Smooth muscle cell of the brain vasculature (primary cell): ENCODE measurements around the gene RBX1.
"Not testable (repeated sequence)": the region's sequence is repeated elsewhere in the genome, so short reads cannot be mapped to it uniquely, and the experiment has no call there.

Experiments used
- DNase-seq: peaks from one replicate; pipeline ENCODE4 v3.0.0-alpha.2; 2012; ENCODE audit warnings: low read depth, low spot score

RBX1 gene

DNA sequence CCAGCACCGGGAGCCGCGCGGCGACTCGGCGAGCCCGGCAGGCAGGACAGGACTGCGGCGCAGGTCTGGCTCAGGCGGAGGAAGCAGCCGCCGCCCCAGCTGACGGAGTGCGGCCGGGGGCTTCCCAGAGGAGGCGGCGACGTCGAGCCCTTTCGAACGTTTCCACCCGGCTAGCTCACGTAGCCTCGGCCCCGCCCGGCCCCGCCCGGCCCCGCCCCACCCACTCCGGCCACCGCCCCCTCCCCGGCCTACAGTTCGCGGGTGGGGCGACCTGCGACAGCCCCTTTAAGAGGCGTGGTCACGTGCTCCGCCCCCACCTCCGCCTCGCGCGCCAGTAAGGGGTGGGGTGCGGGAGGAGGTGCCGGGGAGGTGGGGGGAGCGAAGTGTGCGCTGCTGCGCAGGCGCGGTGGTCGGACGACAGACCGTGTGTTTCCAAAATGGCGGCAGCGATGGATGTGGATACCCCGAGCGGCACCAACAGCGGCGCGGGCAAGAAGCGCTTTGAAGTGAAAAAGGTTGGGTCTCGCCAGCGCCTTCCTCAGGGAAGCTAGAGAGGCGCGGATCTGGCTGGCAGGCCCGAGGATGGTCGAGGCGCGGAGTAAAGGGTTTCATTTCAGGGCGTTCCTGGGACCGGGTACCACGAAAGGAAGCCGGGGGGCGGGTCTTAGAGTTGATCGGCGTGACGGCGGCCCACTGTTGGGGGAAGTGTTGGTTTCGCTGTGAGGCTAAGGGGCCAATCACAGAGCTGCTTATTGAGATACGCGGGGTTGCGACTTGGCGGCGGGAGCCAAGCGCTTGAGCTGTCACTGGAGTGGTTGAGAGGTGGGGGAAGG lies at the start of gene RBX1:
Gene RBX1, plus strand, starts transcription at position 417 of the 833 bp plus-strand sequence. Its CDS starts 21 bp downstream, at position 438.
- peak; percentile 96 for DNase-seq

DNA sequence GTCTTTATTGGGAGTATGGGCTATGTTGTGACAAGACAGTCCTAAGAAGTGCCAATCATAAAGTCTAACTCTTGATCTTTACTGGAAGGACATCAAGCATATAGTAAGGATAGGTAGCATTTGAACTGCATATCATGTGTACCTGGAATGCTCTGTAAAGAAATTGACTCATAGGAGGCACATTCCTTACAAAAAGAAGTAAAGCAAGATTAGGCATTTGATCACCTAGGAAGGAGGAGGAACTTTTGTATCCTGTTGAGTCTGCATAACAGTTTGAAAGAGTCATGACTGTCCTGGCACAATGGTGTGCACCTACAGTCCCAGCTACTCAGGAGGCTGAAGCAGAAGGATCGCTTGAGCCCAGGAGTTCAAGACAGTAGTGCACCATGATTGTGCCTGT lies 47.1 kb upstream of the RBX1 start:
- DNase-seq, result no peak

DNA sequence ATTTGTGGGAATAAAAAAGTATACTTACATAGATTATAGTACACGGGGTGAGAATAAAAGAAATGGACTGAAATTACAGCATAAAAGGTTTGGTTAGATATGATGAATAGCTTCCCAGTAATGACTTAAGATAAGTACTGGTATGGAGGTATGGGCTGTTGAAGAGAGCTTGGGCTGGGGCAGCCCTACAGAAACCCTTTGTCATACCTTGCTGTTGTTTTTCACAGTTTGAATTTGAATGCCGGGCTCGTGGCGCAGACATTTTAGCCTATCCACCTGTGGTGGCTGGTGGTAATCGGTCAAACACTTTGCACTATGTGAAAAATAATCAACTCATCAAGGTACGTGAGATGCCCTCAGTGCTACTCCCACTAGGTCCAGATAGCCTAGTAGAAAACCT lies 42.3 kb upstream of the RBX1 start:
- no peak for DNase-seq

DNA sequence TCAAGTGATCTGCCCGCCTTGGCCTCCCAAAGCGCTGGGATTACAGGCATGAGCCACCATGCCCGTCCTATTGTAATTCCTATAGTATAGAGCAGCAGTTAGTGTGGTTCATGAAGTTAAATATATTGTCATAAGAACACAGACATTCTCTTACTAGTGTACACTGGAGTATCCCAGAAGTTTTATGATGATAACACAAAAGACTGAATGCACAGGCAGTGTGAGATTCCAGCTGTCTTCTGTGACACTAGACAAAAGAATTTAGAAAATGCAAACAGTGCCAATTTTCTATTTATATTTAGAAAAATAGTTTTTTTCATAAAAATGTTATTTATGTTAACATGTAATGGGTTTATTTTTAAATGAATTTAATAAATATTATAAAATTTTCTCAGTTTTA lies 39.4 kb upstream of the RBX1 start:
- DNase-seq, result no peak

DNA sequence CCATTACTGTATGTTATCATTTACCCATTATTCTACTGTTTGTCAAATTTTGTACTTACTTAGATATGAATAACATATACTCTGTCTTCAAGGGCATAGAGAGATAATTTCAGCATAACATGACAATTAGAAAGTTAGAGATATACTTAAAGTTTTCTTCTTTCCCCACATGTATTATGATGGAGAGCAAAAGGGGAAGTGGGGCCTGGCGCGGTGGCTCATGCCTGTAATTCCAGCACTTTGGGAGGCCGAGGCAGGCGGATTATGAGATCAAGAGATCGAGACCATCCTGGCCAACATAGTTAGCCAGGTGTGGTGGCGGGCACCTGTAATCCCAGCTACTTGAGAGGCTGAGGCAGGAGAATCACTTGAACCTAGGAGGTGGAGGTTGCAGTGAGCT lies 38.2 kb upstream of the RBX1 start:
- not testable (repeated sequence) for DNase-seq

DNA sequence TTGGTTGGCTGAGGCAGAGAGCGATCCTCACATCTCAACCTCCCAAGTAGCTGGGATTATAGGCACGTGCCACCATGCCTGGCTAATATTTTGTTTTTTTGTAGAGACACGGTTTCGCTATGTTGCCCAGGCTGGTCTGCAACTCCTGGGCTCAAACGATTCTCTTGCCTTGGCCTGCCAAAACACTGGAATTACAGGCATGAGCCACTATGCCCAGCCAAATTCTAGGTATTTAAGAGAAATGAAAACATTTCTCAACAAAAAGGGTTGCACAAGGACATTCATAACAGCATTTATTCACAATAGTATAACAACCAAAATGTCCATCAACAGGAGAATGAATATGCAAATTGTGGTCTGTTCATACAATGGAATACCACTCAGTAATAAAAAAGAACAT lies 31.7 kb upstream of the RBX1 start:
- no peak for DNase-seq

DNA sequence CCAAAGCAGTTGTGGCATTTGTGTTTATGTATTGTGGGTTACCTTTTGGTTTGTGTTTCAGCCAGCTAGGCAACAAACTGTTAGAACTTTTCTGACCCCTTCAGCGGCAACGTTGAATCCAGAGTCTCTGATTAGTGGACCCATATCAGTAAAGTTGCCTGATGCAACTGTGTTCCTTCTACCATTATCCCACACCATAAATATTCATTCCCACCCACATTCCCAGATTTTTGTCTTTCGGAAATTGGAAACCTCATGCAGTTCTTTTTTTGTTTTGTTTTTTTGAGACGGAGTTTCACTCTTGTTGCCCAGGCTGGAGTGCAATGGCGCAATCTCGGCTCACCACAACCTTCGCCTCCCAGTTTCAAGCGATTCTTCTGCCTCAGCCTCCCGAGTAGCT lies 30.7 kb upstream of the RBX1 start:
- DNase-seq, result no peak

DNA sequence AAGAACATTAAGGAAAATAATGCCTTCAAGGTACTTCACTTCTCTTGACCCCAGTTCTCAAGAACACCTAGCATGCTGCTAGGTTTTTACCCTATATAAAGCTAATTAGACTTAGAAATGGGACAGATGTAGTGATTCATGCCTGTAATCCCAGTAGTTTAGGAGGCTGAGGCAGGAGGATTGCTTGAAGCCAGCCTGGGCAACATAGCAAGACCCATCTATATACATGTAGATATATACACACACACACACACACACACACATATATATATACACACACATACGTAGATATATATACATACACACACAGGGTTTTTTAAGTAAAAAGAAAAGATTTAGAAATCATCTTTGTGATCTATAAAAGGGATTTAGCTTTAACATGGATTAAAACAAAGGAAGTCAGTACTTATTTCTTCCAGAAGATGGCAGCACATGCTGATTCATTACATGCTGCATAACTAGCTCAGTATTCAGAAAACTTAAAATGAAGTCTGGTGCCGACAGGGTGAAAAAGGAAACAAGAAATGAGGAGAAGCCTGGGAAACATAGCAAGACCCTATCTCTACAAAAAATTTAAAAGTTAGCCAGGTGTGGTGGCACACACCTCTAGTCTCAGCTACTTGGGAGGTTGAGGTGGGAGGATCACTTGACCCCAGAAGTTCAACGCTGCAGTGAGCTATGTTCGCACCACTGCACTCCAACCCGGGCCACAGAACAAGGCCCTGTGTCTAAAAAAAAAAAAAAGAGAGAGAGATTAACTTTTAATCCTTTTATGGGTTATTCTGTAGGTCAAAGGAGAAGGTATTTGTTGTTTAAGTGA lies 28.5 kb upstream of the RBX1 start:
- DNase-seq, result peak; percentile 52

DNA sequence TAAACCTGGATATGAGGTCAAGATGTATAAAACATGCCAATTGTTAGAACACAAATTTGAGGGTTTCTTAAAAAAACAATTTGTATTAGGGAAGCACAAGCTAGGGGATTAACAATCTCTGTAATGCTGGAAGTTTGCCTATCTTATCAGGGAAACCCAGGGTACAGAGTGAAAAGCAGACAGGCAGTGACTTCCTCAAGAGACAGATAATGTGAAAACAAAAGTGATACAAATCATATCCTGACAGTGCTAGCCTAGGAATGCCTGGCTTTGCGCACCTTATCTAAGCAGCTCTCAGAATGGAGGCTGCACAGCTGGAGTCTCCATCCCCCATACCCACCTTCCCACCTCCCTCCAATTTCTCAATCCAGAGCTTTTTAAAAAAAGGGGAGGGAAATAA lies 22.5 kb upstream of the RBX1 start:
- DNase-seq, result no peak

DNA sequence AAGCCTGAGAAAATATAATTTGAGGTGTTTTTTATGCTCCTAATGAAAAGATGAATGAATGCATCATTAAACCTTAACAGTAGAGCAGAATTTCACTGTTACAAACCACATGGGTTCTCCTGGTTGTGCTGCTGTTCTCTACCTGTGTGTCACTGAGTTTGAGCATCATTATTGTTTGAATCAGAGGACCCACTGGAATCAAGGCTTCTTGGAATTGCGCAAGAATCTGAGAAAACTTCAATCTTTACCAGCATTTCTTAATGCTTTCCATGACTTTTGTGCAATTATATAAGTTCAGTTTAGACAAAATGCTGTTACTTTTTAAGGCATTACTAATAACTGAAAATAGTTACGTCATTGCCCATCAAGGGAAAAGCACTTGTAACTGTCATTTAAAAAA lies 18.8 kb upstream of the RBX1 start:
- no peak for DNase-seq

DNA sequence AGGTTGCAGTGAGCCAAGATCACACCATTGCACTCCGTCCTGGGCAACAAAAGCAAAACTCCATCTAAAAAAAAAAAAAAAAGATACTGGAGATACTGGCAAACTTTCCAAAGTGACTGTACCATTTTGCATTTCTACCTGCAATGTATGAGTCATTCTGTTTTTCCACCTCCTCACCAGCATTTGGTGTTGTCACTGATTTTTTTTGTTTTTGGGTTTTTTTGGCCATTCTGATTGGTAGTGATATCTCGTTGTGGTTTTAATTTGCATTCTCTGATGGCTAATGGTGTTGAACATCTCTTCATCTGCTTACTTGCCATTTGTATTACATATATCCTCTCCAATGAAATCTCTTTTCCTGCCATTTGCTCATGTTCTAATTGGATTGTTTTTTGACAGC lies 12.0 kb upstream of the RBX1 start:
- no peak for DNase-seq

DNA sequence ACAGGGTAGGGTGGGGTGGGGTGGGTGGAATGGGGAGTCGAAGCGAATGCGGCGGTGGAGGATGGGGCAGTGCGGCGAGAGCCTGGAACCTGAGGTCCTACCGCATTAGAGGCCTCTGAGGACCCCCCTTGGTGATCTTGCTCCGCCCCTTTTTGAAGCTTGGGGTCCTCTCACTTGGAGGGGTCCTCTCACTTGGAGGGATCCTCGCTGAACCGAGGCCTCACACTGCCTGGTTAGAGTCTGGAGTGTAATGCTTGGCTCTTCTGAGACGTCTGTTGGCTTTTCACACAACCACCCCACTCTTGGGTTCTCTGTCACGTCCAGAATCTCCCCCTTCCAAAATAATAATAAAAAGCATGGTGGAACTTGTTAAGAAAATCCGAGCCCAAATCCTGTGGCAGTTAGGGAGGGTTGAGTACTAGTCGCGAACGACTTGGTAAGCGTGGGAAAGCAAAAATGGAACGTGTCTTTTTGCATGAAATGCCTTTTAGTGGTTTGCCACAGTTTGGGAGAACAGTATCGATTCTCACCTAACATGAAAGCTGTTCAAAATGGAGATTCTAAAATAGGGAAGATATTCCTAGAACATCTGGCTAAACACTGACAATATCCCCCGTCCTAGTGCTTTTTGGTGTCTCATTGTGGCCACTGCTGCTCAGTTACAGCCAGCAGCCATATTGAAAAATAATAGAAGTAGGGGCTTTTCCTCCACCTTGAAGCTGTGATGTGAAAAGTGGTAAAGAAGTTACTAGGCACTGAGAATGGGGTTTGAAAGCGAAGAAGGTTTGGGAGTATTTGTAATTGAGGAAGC lies 822 bp downstream of the RBX1 start:
- peak; percentile 1 for DNase-seq

DNA sequence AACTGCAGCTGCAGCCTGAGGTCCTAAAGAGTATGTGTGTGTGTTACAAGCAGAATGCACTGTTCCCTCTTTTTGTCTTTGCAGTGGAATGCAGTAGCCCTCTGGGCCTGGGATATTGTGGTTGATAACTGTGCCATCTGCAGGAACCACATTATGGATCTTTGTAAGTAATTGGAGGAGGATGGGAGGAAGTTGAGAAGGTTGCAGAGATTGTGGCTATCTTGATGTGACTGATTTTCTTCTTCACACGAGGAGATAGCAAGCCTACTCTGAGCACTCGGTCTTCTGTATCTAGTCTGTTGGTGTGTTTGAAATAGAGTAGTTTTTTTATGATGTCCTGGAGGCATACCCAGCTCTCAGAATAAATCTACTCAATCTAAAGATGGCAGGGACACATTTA lies 2.3 kb downstream of the RBX1 start:
- no peak for DNase-seq

DNA sequence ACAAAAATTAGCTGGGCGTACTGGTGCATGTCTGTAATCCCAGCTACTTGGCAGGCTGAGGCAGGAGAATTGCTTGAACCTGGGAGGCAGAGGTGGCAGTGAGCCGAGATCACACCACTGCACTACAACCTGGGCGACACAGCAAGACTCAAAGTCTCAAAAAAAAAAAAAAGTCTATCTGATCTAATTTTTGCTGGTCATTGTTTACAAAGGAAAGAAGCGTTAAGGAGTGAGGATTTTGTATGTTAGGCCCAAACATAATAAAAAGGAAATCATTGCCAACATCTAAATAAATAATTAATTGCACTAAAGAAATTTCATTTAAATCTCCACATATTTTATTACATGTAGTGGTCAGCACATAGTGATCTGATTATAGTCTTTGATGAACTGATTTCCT lies 2.9 kb downstream of the RBX1 start:
- no peak for DNase-seq

DNA sequence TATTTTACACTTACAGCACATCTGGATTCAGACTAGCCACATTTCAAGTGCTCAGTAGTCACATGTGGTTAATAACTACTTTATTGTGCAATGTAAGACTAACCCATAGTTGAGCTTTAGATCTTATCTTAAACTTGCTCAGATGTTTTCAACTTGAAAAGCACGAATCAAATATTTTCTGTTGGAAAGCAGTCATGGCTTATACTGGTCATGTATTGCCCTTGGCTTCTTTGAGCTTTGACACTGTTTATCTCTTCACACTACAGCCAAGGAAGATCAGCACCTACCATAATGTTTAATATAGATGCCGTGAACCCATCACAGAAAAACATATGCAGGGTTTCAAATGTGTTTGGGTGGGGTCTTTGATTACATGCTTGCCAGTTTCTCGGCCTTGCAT lies 4.4 kb downstream of the RBX1 start:
- no peak for DNase-seq

DNA sequence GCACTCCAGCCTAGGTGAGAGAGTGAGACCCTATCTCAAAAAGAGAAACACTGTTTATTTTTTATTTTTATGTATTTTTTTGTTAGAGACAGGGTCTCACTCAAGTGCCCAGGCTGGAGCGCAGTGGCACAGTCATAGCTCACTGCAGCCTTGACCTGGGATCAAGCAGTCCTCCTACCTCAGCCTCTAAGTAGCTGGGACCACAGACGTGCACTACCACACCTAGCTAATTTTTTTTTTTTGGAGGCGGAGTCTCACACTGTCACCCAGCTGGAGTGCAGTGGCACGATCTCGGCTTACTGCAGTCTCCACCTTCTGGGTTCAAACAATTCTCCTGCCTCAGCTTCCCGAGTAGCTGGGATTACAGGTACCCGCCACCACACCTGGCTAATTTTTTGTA lies 6.4 kb downstream of the RBX1 start:
- no peak for DNase-seq

DNA sequence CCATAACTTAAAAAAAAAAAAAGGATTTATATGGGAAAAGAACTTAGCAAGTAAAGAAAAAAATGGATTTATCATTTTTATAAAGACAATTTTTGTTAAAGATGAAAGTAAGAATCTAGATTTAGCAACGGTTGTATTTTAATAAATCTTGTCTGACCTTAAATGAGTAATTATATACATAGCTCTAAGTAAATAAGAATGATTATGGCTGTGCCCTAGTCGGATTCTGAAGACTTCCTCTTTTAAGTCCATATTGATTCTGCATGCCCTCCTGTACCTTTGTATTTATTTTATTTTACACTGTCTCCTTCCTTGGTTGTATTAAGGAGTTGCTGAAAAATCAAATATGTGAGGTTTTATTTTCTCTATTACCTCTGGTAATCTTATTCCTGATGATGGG lies 7.1 kb downstream of the RBX1 start:
- DNase-seq, result no peak

DNA sequence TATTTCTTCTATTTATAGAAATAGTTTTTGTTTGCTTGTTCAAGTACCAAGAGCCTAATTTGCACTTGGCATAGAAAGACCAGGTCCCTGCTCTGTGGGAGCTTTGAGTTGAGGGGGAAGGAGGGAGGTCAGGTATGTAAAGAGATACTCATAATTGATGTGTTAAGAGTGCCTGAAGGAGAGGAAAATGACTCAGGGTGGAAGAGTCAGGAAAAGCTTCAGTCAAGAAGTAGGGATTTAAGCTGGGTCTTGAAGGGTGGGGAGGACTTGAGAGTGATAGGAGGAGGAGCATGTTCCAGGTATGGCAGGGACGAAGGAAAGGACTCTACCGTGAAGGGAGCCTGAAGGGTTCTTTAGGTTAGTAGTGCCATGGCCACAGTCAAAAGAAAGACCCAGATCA lies 9.0 kb downstream of the RBX1 start:
- no peak for DNase-seq

DNA sequence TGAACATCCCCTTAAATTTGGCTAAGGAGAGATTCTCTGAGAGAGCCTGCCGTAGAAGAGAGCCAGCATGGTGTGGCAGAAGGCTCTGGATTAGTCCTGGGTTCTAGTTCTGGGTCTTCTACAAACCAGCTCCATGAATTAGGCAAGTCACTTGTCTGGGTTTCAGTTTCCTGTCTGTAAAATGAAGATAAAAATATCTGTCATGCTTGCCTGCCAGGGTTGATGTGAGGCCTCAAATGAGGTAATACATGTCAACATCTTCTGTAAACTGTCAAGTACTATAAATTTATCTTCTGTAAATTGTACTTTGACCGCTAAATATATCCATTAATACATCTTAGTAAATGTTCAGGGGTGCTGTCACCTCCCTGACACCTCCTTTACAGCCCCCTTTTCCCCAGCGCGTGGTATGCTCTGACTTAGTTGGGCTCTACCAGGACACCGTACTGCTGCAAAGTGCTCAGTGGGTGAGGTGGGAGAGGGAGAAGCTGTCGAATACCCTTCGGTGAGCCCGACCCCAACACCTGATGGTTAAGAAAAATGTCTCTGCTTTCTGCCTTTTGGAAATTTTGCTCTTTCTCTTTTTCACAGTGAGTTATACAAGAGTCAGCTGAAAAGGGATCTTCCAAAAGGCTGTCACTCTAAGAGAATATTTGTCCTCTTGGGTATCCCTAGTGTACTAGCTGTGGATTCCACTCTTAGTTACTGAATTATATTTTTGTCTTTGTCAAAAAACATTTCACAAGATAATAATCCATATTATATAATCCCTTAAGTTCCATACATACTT lies 15.0 kb downstream of the RBX1 start:
- DNase-seq, result no peak

DNA sequence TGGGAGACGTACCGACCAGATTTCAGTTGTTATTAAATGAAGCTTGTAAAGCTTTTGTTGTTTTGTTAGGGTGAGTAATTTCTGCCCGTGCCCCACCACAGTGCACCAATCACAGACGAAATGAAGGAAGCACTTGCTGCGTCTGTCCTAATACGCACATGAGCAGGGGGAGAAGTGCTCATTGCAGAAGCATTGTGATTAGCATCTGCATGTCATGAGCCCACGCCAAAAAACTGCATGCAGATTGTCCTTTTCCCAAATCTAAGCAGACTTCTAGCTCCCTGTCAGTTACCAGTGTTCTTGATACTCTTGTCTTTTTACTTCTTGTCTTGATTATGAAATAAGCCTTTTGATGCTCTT lies 15.5 kb downstream of the RBX1 start:
- DNase-seq, result no peak

DNA sequence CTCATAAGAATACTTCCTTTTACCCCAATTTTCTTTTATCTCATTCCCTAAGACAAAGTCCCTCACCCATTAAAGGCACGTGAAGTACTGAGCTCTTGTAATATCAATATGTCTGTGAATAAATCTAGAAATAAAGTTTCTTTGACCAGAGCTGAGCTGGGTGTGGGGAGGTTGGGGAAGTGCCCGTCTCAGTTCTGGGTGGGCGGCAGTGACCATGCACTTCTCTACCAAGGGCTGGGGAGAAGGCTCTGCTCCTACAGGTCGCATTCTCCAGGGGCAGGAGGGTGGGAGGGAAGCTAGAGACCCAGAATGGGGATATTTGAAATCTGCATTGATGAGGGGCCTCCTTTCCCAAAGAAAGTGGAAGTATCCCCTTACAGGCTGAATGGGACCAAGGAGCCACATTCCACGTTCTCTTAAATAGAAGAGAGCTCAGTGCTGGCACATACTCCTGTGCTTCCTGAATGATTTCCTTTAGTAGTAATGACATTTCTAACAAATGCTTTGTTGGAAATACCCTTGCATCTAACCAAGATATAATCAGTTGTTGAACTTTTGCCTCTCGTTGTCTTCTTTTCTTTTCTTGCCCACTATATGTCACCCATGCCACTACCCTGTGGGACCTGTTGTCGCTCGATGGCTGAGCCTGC lies 16.1 kb downstream of the RBX1 start:
- no peak for DNase-seq
